Adrenal gland (tissue), 12 donors: Measurements from ENCODE around the gene MAPK4. TPM values are rescaled to one million over a fixed set of nuclear protein-coding genes. Genes with fewer than 3 reads are reported as not detected.
A peak's percentile ranks its signal among the peaks of the same experiment; 100 is the strongest.

Experiments
- DNase-seq, 7 donors: peaks; one replicate each; pipeline ENCODE4 v3.0.0-alpha.2; 2019 to 2020
- H3K27ac ChIP-seq, 5 donors: fragments of 200-600 bp; sonication (generic) in 4 of 5; 1 replicate in 3 of 5; 2 replicates in 2 of 5; pipeline versions ENCODE4 v1.5.1 to v1.8.0; 2016 to 2020; ENCODE audit warnings: mild to moderate bottlenecking in 1 of 5
- H3K27me3 ChIP-seq: fragments of 200-600 bp; 2 replicates; pipeline ENCODE4 v1.8.0; 2021
- H3K36me3 ChIP-seq, 2 donors: fragments of 200-600 bp; replicated peaks in 1 of 2; 1 replicate in 1 of 2; 2 replicates in 1 of 2; pipeline versions ENCODE4 v1.5.1 to v1.8.0; 2018 to 2022
- H3K4me1 ChIP-seq, 2 donors: fragments of 200-600 bp; replicated peaks in 1 of 2; 1 replicate in 1 of 2; 2 replicates in 1 of 2; pipeline versions ENCODE4 v1.5.1 to v1.8.0; 2018 to 2021
- H3K4me3 ChIP-seq, 4 donors: fragments of 200-600 bp; sonication (generic) in 3 of 4; one replicate each; pipeline ENCODE4 v1.5.1; 2016 to 2018
- H3K9me3 ChIP-seq, 3 donors: fragments of 200-600 bp; sonication (generic) in 1 of 3; replicated peaks in 1 of 3; 1 replicate in 2 of 3; 2 replicates in 1 of 3; pipeline versions ENCODE4 v1.5.1 to v1.8.0; 2016 to 2021
- POLR2A ChIP-seq, 2 donors: fragments of 450-650 bp; IDR thresholded peaks; one replicate each; pipeline ENCODE4 v1.6.1; 2017; ENCODE audit warnings: antibody characterized with exemption in 2 of 2, mild to moderate bottlenecking in 2 of 2, moderate library complexity in 1 of 2
- WGBS, 4 donors: extraction: QIAGEN DNeasy Blood & Tissue Kit in 2 of 4; methylation state at CpG; one replicate each; pipeline versions ENCODE4 v1.1.5 to v1.1.7; 2013 to 2017; 5-methylcytosine and 5-hydroxymethylcytosine counted together
- intact Hi-C, 2 donors: fragments of 100-400 bp; cut with DNase I; formaldehyde crosslinking; loops; one replicate each; pipeline versions ENCODE4 v1.14.1 to v1.15.0; 2022 to 2023
- polyA plus RNA-seq, 3 donors: library from polyadenylated mRNA; stranded (reverse); fragments of 200-250 nt in 2 of 3; fragments of 350-450 nt in 1 of 3; fragmentation: Illumina TruSeq in 1 of 3; extraction: RNeasy Lipid Tissue Mini Kit (QIAGEN cat#74804) in 1 of 3; gene quantifications; one replicate each; pipeline ENCODE4 v1.2.3, GENCODE V29; 2013 to 2014
- total RNA-seq, 9 donors: library from RNA; depleted of rRNA in 4 of 9; stranded (reverse); fragments of >200 nt in 4 of 9; fragments of 120-200 nt in 1 of 9; fragmentation: NEBNext Ultra II Directional in 1 of 9; extraction: Animal tissue kit (Norgen Biotek cat#: 25700) in 1 of 9; gene quantifications; one replicate each; pipeline versions ENCODE4 v1.1.0 to v1.2.4, GENCODE V29; 2013 to 2023
- TF ChIP-seq, protein P1 (sequence below), 6 experiments: fragments of 450-650 bp in 4 of 6; fragments of 200-600 bp in 2 of 6; sonication (generic) in 1 of 6; IDR thresholded peaks; 1 replicate in 5 of 6; 2 replicates in 1 of 6; pipeline versions ENCODE4 v1.5.1 to v1.8.0; 2016 to 2021; ENCODE audit warnings: antibody characterized with exemption in 6 of 6, mild to moderate bottlenecking in 2 of 6, moderate library complexity in 1 of 6
- donor health status: healthy with polysubstance abuse.
- donor health status: Bipolar disorder and iron deficiency.
- donor health status: DM: yes; HTN: yes; CAD: no.
- donor health status: DM: no; HTN: no; CAD: no.
- donor health status: DM: no; HTN: no; CAD: no.
- donor health status: DM: yes; HTN: yes; CAD: no.

Gene MAPK4
- total and polyA plus RNA-seq, 12 donors, result 16.3 to 231 (median 33.9) TPM

DNA sequence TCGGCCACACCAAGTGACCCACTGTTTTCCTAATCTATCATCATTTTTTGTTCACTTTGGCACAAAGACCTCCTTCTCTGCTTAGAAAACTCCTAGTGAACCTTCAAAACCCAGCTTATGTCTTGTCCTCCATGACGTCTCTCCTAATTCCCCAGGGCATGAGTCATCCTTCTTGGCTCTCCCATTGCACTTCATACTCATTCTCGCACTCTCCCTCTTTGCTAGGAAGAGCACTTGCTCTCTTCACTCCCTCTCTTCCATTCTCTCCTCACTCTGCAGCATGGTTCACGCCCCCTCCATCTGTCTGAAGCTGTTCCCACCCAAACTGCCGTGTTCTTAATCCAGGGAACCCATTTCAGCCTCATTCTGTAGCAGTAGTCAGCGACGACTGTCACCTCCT is 156.0 kb downstream of the MAPK4 start:
- no peak overlapping the region for H3K27ac ChIP-seq
- H3K27me3 ChIP-seq, result no peaks in the 10 kb centered on the region
- no peaks in the 10 kb centered on the region for H3K4me1 ChIP-seq
- H3K9me3 ChIP-seq, result no peaks in the 10 kb centered on the region
- intact Hi-C loops, result no loop called here
- DNase-seq, result no peak
- H3K4me3 ChIP-seq, result no peak overlapping the region
- H3K36me3 ChIP-seq, result no peaks in the 10 kb centered on the region
- TF ChIP-seq, protein P1, sequence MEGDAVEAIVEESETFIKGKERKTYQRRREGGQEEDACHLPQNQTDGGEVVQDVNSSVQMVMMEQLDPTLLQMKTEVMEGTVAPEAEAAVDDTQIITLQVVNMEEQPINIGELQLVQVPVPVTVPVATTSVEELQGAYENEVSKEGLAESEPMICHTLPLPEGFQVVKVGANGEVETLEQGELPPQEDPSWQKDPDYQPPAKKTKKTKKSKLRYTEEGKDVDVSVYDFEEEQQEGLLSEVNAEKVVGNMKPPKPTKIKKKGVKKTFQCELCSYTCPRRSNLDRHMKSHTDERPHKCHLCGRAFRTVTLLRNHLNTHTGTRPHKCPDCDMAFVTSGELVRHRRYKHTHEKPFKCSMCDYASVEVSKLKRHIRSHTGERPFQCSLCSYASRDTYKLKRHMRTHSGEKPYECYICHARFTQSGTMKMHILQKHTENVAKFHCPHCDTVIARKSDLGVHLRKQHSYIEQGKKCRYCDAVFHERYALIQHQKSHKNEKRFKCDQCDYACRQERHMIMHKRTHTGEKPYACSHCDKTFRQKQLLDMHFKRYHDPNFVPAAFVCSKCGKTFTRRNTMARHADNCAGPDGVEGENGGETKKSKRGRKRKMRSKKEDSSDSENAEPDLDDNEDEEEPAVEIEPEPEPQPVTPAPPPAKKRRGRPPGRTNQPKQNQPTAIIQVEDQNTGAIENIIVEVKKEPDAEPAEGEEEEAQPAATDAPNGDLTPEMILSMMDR (IDR thresholded peaks at IDR 0.05), result no peak
- TF ChIP-seq POLR2A (IDR thresholded peaks at IDR 0.05), result no peak
- 84 to 94% (median 90%) methylated on average over 7 of the region's 7 CpGs for whole genome bisulfite sequencing, 4 donors

- H3K9me3 ChIP-seq, result no peaks in the 10 kb centered on the region
- peak overlapping the region in 2 of 5 donors; percentile 42 to 44 for H3K27ac ChIP-seq
- no peaks in the 10 kb centered on the region for H3K27me3 ChIP-seq
- peak in 4 of 7 donors; percentile 57 to 71 (median 66) for DNase-seq
- WGBS, 4 donors, result 68 to 95% (median 75%) methylated on average over 4 of the region's 4 CpGs
- H3K4me1 ChIP-seq, result no peaks in the 10 kb centered on the region
- H3K36me3 ChIP-seq, result no peaks in the 10 kb centered on the region
- TF ChIP-seq, protein P1 (IDR thresholded peaks at IDR 0.05), result no peak
- TF ChIP-seq POLR2A (IDR thresholded peaks at IDR 0.05), result no peak
- no peak overlapping the region for H3K4me3 ChIP-seq
- intact Hi-C loops, result no loop called here
Measured at GRCh38 chr18:50716902-50717301, 157.0 kb downstream of the MAPK4 start.

- Histone ChIP-seq H3K27me3 (no peaks in the 10 kb centered on the region), H3K36me3 (no peaks in the 10 kb centered on the region), H3K27ac (peak overlapping the region in 1 of 5 donors; percentile 44), H3K9me3 (no peaks in the 10 kb centered on the region), H3K4me1 (no peaks in the 10 kb centered on the region), H3K4me3 (no peak overlapping the region)
- no peak for DNase-seq
- WGBS, 4 donors, result 93 to 100% (median 99%) methylated on average over 2 of the region's 2 CpGs
- TF ChIP-seq, protein P1 (IDR thresholded peaks at IDR 0.05), result no peak
- TF ChIP-seq POLR2A (IDR thresholded peaks at IDR 0.05), result no peak
- intact Hi-C loops, result no loop called here
Measured at GRCh38 chr18:50717563-50717962, 157.7 kb downstream of the MAPK4 start.

GRCh38 chr18:50719471-50720324 is 159.8 kb downstream of the MAPK4 start:
- 57 to 79% (median 64%) methylated on average over 8 to 11 of the region's 11 CpGs for WGBS, 4 donors
- intact Hi-C loops, result no loop called here
- no peaks in the 10 kb centered on the region for H3K27me3 ChIP-seq
- H3K4me1 ChIP-seq, result peaks cover 0 to 3% of the 10 kb centered on the region in 2 donors
- no peaks in the 10 kb centered on the region for H3K36me3 ChIP-seq
- H3K4me3 ChIP-seq, result no peak overlapping the region
- H3K27ac ChIP-seq, result peak overlapping the region in 3 of 5 donors; percentile 15 to 71 (median 70)
- DNase-seq, result peak; percentile 38 to 88 (median 79)
- H3K9me3 ChIP-seq, result no peaks in the 10 kb centered on the region
- TF ChIP-seq POLR2A (IDR thresholded peaks at IDR 0.05), result no peak
- TF ChIP-seq, protein P1 (IDR thresholded peaks at IDR 0.05), result no peak
